Measurements from ENCODE around the gene ITPRIPL1. TPM values are rescaled to one million over a fixed set of nuclear protein-coding genes. Genes with fewer than 3 reads are reported as not detected.

ITPRIPL1 gene
- total RNA-seq, 4 donors from 2014 or later: 0.98 to 4.2 (median 2.2) TPM

GRCh38 chr2:96344011-96344410, 18.9 kb downstream of the ITPRIPL1 start:
- WGBS, 2 donors: 84 to 92% methylated on average over 5 of the region's 5 CpGs
- H3K36me3 ChIP-seq: no peaks in the 10 kb centered on the region
- TF ChIP-seq CTCF (IDR thresholded peaks at IDR 0.05): no peak
- TF ChIP-seq POLR2A (IDR thresholded peaks at IDR 0.05): no peak
- peak in 1 of 2 donors; percentile 54 for TF ChIP-seq EP300 (IDR thresholded peaks at IDR 0.05)

GRCh38 chr2:96345438-96345837, 20.3 kb downstream of the ITPRIPL1 start:
- TF ChIP-seq CTCF (IDR thresholded peaks at IDR 0.05) (no peak), POLR2A (IDR thresholded peaks at IDR 0.05) (no peak), EP300 (IDR thresholded peaks at IDR 0.05) (no peak)
- Histone ChIP-seq H3K4me1 (no peaks in the 10 kb centered on the region), H3K36me3 (no peaks in the 10 kb centered on the region), H3K4me3 (no peak overlapping the region), H3K9me3 (no peaks in the 10 kb centered on the region), H3K27ac (peak overlapping the region in 2 of 4 donors; percentile 3 to 71), H3K27me3 (no peaks in the 10 kb centered on the region)
- WGBS, 2 donors: 58 to 66% methylated on average over 4 of the region's 4 CpGs
- DNase-seq (ENCODE audit: low spot score in 2 of 2): no peak

More at GRCh38 chr2:96344011-96344410, 18.9 kb downstream of the ITPRIPL1 start:
- peak overlapping the region in 3 of 4 donors; percentile 35 to 71 (median 52) for H3K27ac ChIP-seq
- H3K4me1 ChIP-seq: no peaks in the 10 kb centered on the region
- H3K4me3 ChIP-seq: no peak overlapping the region
- no peaks in the 10 kb centered on the region for H3K9me3 ChIP-seq
- H3K27me3 ChIP-seq: no peaks in the 10 kb centered on the region
- DNase-seq (ENCODE audit: low spot score in 2 of 2): no peak

- Histone ChIP-seq H3K4me1 (no peaks in the 10 kb centered on the region), H3K36me3 (no peaks in the 10 kb centered on the region), H3K4me3 (no peak overlapping the region), H3K27ac (no peak overlapping the region), H3K9me3 (no peaks in the 10 kb centered on the region), H3K27me3 (no peaks in the 10 kb centered on the region)
- WGBS, 2 donors: 92 to 93% methylated on average over 6 of the region's 6 CpGs
- DNase-seq (ENCODE audit: low spot score in 2 of 2): no peak
- TF ChIP-seq POLR2A (IDR thresholded peaks at IDR 0.05) (no peak), EP300 (IDR thresholded peaks at IDR 0.05) (no peak), CTCF (IDR thresholded peaks at IDR 0.05) (no peak)
These were observed 20.8 kb downstream of the ITPRIPL1 start for GRCh38 chr2:96345868-96346462.

GRCh38 chr2:96347395-96347794, 22.3 kb downstream of the ITPRIPL1 start:
- Histone ChIP-seq H3K9me3 (no peaks in the 10 kb centered on the region), H3K36me3 (no peaks in the 10 kb centered on the region), H3K4me3 (no peak overlapping the region), H3K27ac (no peak overlapping the region), H3K27me3 (no peaks in the 10 kb centered on the region), H3K4me1 (no peaks in the 10 kb centered on the region)
- no peak for TF ChIP-seq POLR2A (IDR thresholded peaks at IDR 0.05)
- TF ChIP-seq EP300 (IDR thresholded peaks at IDR 0.05): no peak
- TF ChIP-seq CTCF (IDR thresholded peaks at IDR 0.05): no peak
- 72 to 75% methylated on average over 1 of the region's 1 CpG for WGBS, 2 donors
- no peak for DNase-seq (ENCODE audit: low spot score in 2 of 2)

GRCh38 chr2:96353032-96353561, 28.0 kb downstream of the ITPRIPL1 start:
- peaks cover 0 to 31% (median 0%) of the 10 kb centered on the region in 4 donors for H3K4me1 ChIP-seq
- no peak overlapping the region for H3K4me3 ChIP-seq
- H3K36me3 ChIP-seq: no peaks in the 10 kb centered on the region
- no peaks in the 10 kb centered on the region for H3K27me3 ChIP-seq
- TF ChIP-seq POLR2A (IDR thresholded peaks at IDR 0.05) (no peak), EP300 (IDR thresholded peaks at IDR 0.05) (no peak), CTCF (IDR thresholded peaks at IDR 0.05) (no peak)
- 53 to 54% methylated on average over 9 of the region's 9 CpGs for WGBS, 2 donors
- no peaks in the 10 kb centered on the region for H3K9me3 ChIP-seq
- DNase-seq (ENCODE audit: low spot score in 2 of 2): no peak
- peak overlapping the region in 1 of 4 donors; percentile 58 for H3K27ac ChIP-seq
